ENCODE measurements around the gene POT1. TPM values are rescaled to one million over a fixed set of nuclear protein-coding genes. Genes with fewer than 3 reads are reported as not detected.

POT1 gene
- polyA plus RNA-seq, 1 experiment: 12.0 TPM

GRCh38 chr7:124783271-124783670, 146.4 kb downstream of the POT1 start:
- ChIA-PET POLR2A (no interaction called here), CTCF (interaction anchor here (0.6 to 2.4 kb wide), 2 partner anchors 629 to 1295 kb away, joined by 3 to 14 read pairs; no protein-coding TSS in a partner anchor)
- DNase-seq (ENCODE audit: low read depth): no peak
- Histone ChIP-seq H3K4me3 (ENCODE audit: low read depth, low read length) (no peak overlapping the region), H3K27me3 (ENCODE audit: control insufficient read depth, insufficient read depth, low read length) (no peaks in the 10 kb centered on the region), H3K36me3 (ENCODE audit: control insufficient read depth, insufficient read depth, low read length) (no peaks in the 10 kb centered on the region)
- TF ChIP-seq, protein P1, sequence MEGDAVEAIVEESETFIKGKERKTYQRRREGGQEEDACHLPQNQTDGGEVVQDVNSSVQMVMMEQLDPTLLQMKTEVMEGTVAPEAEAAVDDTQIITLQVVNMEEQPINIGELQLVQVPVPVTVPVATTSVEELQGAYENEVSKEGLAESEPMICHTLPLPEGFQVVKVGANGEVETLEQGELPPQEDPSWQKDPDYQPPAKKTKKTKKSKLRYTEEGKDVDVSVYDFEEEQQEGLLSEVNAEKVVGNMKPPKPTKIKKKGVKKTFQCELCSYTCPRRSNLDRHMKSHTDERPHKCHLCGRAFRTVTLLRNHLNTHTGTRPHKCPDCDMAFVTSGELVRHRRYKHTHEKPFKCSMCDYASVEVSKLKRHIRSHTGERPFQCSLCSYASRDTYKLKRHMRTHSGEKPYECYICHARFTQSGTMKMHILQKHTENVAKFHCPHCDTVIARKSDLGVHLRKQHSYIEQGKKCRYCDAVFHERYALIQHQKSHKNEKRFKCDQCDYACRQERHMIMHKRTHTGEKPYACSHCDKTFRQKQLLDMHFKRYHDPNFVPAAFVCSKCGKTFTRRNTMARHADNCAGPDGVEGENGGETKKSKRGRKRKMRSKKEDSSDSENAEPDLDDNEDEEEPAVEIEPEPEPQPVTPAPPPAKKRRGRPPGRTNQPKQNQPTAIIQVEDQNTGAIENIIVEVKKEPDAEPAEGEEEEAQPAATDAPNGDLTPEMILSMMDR (IDR thresholded peaks at IDR 0.05; ENCODE audit: insufficient read depth, low read depth, low read length): no peak

GRCh38 chr7:124781907-124782734, 147.5 kb downstream of the POT1 start:
- POLR2A ChIA-PET: no interaction called here
- Histone ChIP-seq H3K36me3 (ENCODE audit: control insufficient read depth, insufficient read depth, low read length) (no peaks in the 10 kb centered on the region), H3K4me3 (ENCODE audit: low read depth, low read length) (no peak overlapping the region), H3K27me3 (ENCODE audit: control insufficient read depth, insufficient read depth, low read length) (no peaks in the 10 kb centered on the region)
- DNase-seq (ENCODE audit: low read depth): no peak
- CTCF ChIA-PET: interaction anchor here (0.6 kb wide), 1 partner anchor 1293 kb away, joined by 3 read pairs; no protein-coding TSS in a partner anchor
- TF ChIP-seq, protein P1 (IDR thresholded peaks at IDR 0.05; ENCODE audit: insufficient read depth, low read depth, low read length): no peak

DNA sequence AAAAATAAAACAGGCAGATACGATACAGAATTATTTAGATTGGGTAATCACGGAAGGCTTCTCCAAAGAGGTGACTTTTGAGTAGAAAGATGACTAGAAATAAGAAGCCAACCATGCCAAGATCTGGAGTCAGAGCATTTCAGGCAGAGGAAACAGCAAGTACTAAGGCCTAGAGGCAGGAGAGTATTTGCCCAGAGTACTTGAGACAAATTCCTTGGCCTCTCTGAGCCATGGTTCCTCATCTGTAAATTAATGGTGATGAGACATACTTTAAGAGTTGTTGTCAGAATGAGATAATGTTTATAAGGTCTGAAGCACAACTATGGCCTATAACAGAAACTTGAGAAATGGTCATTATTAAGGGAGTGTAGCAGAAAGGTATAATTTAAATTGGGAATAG, 148.2 kb downstream of the POT1 start:
- CTCF ChIA-PET: no interaction called here
- POLR2A ChIA-PET: no interaction called here
- TF ChIP-seq, protein P1 (IDR thresholded peaks at IDR 0.05; ENCODE audit: insufficient read depth, low read depth, low read length): no peak

DNA sequence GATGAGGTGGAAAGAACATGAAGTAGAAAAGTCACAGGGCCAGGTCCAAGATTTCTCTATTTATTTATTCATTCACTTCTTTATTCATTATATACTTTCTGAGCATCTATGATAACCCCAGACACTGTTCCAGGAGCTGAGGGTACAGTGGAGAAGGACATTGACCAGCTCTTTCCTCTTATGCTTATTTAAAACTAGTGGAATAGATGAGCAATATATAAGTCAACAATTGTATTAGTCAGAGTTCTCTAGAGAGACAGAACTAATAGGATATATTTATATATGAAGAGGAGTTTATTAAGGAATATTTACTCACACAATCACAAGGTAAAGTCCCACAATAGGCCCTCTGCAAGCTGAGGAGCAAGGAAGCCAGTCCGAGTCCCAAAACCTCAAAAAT, 149.0 kb downstream of the POT1 start:
- H3K4me3 ChIP-seq (ENCODE audit: low read depth, low read length): no peak overlapping the region
- H3K36me3 ChIP-seq (ENCODE audit: control insufficient read depth, insufficient read depth, low read length): no peaks in the 10 kb centered on the region
- ChIA-PET CTCF (no interaction called here), POLR2A (no interaction called here)
- no peaks in the 10 kb centered on the region for H3K27me3 ChIP-seq (ENCODE audit: control insufficient read depth, insufficient read depth, low read length)
- TF ChIP-seq, protein P1 (IDR thresholded peaks at IDR 0.05; ENCODE audit: insufficient read depth, low read depth, low read length): no peak
- DNase-seq (ENCODE audit: low read depth): no peak

More for the DNA sequence above, 148.2 kb downstream of the POT1 start:
- no peak for DNase-seq (ENCODE audit: low read depth)
- Histone ChIP-seq H3K27me3 (ENCODE audit: control insufficient read depth, insufficient read depth, low read length) (no peaks in the 10 kb centered on the region), H3K4me3 (ENCODE audit: low read depth, low read length) (no peak overlapping the region), H3K36me3 (ENCODE audit: control insufficient read depth, insufficient read depth, low read length) (no peaks in the 10 kb centered on the region)

DNA sequence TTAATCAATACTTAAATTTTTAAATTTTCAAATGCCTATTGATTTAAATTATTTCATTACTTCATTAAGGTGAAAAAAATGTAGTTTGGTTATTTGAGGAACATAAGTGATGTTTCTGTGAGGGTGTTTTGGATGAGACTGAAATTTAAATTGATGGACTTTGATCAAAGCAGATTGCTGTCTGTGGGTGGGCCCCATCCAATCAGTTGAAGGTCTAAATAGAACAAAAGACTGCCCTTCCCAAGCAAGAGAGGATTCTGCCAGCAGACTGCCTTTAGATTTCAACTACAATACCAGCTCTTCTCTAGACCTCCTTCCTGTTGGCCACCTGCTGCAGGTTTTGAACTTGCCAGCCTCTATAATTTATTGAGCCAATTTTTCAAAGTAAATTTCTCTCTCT, 149.6 kb downstream of the POT1 start:
- Histone ChIP-seq H3K36me3 (ENCODE audit: control insufficient read depth, insufficient read depth, low read length) (no peaks in the 10 kb centered on the region), H3K27me3 (ENCODE audit: control insufficient read depth, insufficient read depth, low read length) (no peaks in the 10 kb centered on the region), H3K4me3 (ENCODE audit: low read depth, low read length) (no peak overlapping the region)
- POLR2A ChIA-PET: no interaction called here
- DNase-seq (ENCODE audit: low read depth): no peak
- CTCF ChIA-PET: no interaction called here
- TF ChIP-seq, protein P1 (IDR thresholded peaks at IDR 0.05; ENCODE audit: insufficient read depth, low read depth, low read length): no peak

Measured in BJ (cell line).